Body of pancreas (tissue), 4 donors: ENCODE results near the gene CCDC107.

ENCODE experiments used
- POLR2A ChIP-seq, 3 donors: fragments of 450-650 bp; IDR thresholded peaks; one replicate each; pipeline ENCODE4 v1.6.1; 2016; ENCODE audit warnings: antibody characterized with exemption in 3 of 3, mild to moderate bottlenecking in 2 of 3
- TF ChIP-seq, protein P1 (sequence below), 7 experiments: fragments of 450-650 bp in 4 of 7; fragments of 200-600 bp in 3 of 7; sonication (generic) in 3 of 7; IDR thresholded peaks; one replicate each; pipeline ENCODE4 v1.5.1; 2016 to 2019; ENCODE audit warnings: antibody characterized with exemption in 7 of 7

GRCh38 chr9:35617548-35617947 is 40.5 kb upstream of the CCDC107 start:
- TF ChIP-seq, protein P1, sequence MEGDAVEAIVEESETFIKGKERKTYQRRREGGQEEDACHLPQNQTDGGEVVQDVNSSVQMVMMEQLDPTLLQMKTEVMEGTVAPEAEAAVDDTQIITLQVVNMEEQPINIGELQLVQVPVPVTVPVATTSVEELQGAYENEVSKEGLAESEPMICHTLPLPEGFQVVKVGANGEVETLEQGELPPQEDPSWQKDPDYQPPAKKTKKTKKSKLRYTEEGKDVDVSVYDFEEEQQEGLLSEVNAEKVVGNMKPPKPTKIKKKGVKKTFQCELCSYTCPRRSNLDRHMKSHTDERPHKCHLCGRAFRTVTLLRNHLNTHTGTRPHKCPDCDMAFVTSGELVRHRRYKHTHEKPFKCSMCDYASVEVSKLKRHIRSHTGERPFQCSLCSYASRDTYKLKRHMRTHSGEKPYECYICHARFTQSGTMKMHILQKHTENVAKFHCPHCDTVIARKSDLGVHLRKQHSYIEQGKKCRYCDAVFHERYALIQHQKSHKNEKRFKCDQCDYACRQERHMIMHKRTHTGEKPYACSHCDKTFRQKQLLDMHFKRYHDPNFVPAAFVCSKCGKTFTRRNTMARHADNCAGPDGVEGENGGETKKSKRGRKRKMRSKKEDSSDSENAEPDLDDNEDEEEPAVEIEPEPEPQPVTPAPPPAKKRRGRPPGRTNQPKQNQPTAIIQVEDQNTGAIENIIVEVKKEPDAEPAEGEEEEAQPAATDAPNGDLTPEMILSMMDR (IDR thresholded peaks at IDR 0.05) = no peak
- no peak for TF ChIP-seq POLR2A (IDR thresholded peaks at IDR 0.05)
